ENCODE results near the gene NTM.

NTM gene

DNA sequence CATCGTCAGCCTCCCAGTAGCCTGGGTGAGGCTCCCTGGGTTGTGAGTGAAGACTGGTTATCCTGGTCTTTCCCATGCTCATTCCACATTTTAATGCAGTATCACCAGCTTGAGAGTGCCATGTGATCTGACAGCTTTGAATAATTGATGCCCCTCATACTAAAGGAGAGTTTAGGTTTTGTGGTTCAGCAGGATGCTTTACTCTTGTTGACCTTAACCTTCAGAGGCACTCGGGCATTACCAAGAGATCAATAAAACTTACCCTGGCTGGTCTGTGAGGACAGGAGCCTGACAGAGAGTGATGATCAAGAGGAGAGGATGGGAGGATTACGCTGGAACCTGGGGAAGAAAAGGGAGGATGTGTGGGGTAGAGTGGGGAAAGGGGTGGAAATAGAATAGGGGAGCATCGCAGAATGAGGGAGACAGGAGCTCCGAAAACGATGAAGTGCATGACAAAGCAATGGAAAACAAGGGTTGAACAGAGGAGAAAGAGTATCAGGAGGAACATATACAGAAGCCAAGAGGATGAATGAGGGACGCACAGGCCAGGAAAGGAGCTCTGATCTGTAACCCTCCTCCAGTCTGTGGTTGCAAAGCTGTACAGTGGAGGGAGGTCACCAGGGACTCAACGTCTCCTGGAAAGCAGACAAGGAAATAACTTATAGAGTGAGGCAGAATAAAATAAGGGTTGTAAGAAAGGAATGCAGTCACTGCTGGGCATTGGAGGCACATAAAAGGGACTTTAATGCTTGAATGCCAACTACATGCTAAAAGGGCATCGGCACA, 594.5 kb downstream of the NTM start:
- Histone ChIP-seq H3K4me2 (ENCODE audit: low read length) (no peak overlapping the region), H3K9ac (no peak overlapping the region), H3K79me2 (peaks cover 5% of the 10 kb centered on the region), H3K36me3 (ENCODE audit: control insufficient read depth, insufficient read depth, low read length) (no peaks in the 10 kb centered on the region), H2AFZ (no peak overlapping the region), H3K9me3 (ENCODE audit: control insufficient read depth, low read length) (no peaks in the 10 kb centered on the region), H3K4me3 (ENCODE audit: low read depth, low read length) (no peak overlapping the region), H3K4me1 (peaks cover 5% of the 10 kb centered on the region), H3K27me3 (ENCODE audit: control insufficient read depth, insufficient read depth, low read length) (no peaks in the 10 kb centered on the region), H3K27ac (no peak overlapping the region)
- TF ChIP-seq, protein P1, sequence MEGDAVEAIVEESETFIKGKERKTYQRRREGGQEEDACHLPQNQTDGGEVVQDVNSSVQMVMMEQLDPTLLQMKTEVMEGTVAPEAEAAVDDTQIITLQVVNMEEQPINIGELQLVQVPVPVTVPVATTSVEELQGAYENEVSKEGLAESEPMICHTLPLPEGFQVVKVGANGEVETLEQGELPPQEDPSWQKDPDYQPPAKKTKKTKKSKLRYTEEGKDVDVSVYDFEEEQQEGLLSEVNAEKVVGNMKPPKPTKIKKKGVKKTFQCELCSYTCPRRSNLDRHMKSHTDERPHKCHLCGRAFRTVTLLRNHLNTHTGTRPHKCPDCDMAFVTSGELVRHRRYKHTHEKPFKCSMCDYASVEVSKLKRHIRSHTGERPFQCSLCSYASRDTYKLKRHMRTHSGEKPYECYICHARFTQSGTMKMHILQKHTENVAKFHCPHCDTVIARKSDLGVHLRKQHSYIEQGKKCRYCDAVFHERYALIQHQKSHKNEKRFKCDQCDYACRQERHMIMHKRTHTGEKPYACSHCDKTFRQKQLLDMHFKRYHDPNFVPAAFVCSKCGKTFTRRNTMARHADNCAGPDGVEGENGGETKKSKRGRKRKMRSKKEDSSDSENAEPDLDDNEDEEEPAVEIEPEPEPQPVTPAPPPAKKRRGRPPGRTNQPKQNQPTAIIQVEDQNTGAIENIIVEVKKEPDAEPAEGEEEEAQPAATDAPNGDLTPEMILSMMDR (IDR thresholded peaks at IDR 0.05): no peak

DNA sequence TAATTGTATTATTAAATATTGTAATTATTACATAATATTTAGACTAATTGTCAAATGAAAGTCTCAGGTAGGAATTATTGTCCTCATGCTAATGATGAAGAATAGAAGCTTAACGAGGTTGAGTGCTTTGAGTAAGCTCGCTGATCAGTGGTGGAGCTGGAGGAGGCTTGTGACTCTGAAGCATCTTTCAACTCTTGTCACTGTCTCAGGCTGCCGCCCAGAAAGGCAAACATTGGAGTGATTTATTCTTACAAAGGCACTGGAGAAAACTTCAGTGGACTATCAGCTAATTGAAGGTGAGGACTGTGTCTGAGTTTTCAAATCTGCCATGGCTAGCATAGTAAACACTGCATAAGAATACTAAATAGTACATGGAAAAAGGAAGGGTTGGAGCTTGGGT, 595.1 kb downstream of the NTM start:
- Histone ChIP-seq H3K9me3 (ENCODE audit: control insufficient read depth, low read length) (no peaks in the 10 kb centered on the region), H3K27ac (no peak overlapping the region), H3K27me3 (ENCODE audit: control insufficient read depth, insufficient read depth, low read length) (no peaks in the 10 kb centered on the region), H2AFZ (no peak overlapping the region), H3K9ac (no peak overlapping the region), H3K79me2 (peaks cover 3% of the 10 kb centered on the region), H3K36me3 (ENCODE audit: control insufficient read depth, insufficient read depth, low read length) (no peaks in the 10 kb centered on the region), H3K4me3 (ENCODE audit: low read depth, low read length) (no peak overlapping the region), H3K4me1 (peaks cover 5% of the 10 kb centered on the region), H3K4me2 (ENCODE audit: low read length) (no peak overlapping the region)
- TF ChIP-seq, protein P1 (IDR thresholded peaks at IDR 0.05): no peak

DNA sequence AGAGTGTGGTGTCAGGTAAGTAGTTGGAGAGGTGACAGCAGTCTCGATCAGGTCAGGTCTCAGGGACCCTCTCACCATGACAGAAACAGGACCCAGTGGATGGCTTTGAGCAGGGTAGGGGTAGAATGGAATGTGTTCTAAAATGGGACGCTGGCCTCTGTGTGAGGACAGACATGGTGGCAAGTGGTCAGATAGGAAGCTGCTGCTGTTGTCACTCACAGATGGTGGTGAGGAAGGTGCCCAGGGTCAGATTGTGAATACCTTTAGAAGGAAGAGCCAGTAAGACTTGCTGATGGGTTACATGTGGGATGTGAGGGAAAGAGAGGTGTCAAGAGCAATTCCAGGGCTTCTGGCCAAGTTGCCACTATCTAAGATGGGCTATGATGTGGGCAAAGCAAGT, 596.3 kb downstream of the NTM start:
- Histone ChIP-seq H3K4me2 (ENCODE audit: low read length) (no peak overlapping the region), H3K9ac (no peak overlapping the region), H3K79me2 (peaks cover 3% of the 10 kb centered on the region), H3K9me3 (ENCODE audit: control insufficient read depth, low read length) (no peaks in the 10 kb centered on the region), H3K4me3 (ENCODE audit: low read depth, low read length) (no peak overlapping the region), H3K36me3 (ENCODE audit: control insufficient read depth, insufficient read depth, low read length) (no peaks in the 10 kb centered on the region), H2AFZ (no peak overlapping the region), H3K27ac (no peak overlapping the region), H3K27me3 (ENCODE audit: control insufficient read depth, insufficient read depth, low read length) (no peaks in the 10 kb centered on the region), H3K4me1 (peaks cover 5% of the 10 kb centered on the region)
- TF ChIP-seq, protein P1 (IDR thresholded peaks at IDR 0.05): no peak

DNA sequence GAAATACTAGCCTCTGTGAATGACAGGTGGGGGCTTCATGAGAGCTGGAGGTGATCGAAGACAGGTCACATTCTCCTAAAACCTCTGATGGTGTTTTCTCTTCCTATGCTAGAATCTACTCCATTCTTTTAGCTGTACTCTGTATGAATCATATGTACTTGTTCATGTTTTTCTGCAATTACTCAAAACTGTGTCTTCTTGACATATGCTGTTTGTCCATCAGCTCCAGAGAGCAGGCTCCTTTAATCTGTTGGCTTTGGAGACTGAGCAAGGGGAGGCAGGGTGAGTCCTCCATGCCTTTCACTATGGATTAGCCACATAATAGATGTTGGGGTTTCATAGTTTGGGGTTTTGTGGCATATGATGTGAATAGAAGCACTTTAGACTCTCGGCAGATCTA, 598.8 kb downstream of the NTM start:
- Histone ChIP-seq H3K4me3 (ENCODE audit: low read depth, low read length) (no peak overlapping the region), H3K4me2 (ENCODE audit: low read length) (no peak overlapping the region), H3K9ac (no peak overlapping the region), H3K9me3 (ENCODE audit: control insufficient read depth, low read length) (no peaks in the 10 kb centered on the region), H2AFZ (no peak overlapping the region), H3K27me3 (ENCODE audit: control insufficient read depth, insufficient read depth, low read length) (no peaks in the 10 kb centered on the region), H3K36me3 (ENCODE audit: control insufficient read depth, insufficient read depth, low read length) (no peaks in the 10 kb centered on the region), H3K27ac (no peak overlapping the region), H3K79me2 (peaks cover 6% of the 10 kb centered on the region), H3K4me1 (peaks cover 5% of the 10 kb centered on the region)
- TF ChIP-seq, protein P1 (IDR thresholded peaks at IDR 0.05): no peak

DNA sequence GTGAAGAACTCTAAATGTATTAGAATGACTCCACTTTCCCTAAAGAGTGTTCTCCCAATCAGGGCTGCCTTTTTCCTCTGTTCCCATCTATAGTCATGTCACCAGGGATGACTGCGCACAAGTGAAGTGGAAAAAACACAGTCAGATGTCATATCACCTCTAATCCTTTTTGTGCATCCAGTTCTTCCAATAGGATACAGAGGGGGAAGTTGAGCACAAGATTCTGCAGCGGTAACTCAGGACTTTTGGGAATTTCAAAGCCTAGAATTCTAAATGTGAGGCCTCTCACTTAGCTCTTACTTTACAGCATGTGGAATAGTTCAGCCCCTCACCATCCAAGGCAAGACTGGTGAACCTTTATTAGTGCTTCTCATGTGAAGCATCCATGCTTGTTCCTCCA, 602.6 kb downstream of the NTM start:
- Histone ChIP-seq H3K9ac (no peak overlapping the region), H3K9me3 (ENCODE audit: control insufficient read depth, low read length) (no peaks in the 10 kb centered on the region), H3K27me3 (ENCODE audit: control insufficient read depth, insufficient read depth, low read length) (no peaks in the 10 kb centered on the region), H3K27ac (no peak overlapping the region), H3K4me1 (no peaks in the 10 kb centered on the region), H3K79me2 (peaks cover 3% of the 10 kb centered on the region), H2AFZ (no peak overlapping the region), H3K4me3 (ENCODE audit: low read depth, low read length) (no peak overlapping the region), H3K36me3 (ENCODE audit: control insufficient read depth, insufficient read depth, low read length) (no peaks in the 10 kb centered on the region), H3K4me2 (ENCODE audit: low read length) (no peak overlapping the region)
- TF ChIP-seq, protein P1 (IDR thresholded peaks at IDR 0.05): no peak

Data from parathyroid adenoma (tissue), 2 donors.